HEK293T (cell line): ENCODE data around the gene CLCN3.
"Not testable (repeated sequence)": the region's sequence is repeated elsewhere in the genome, so short reads cannot be mapped to it uniquely, and the experiment has no call there.

Experiments
- CTCF ChIA-PET: fragments of 350-600 bp; formaldehyde crosslinking; extraction: SDS; loops from one replicate; lab custom pipeline; 2021; ENCODE audit warnings: antibody characterized with exemption, inconsistent platforms; lab: Yijun Ruan, JAX
- POLR2A ChIA-PET: fragments of 350-600 bp; formaldehyde crosslinking; extraction: SDS; loops from one replicate; lab custom pipeline; 2020; ENCODE audit warnings: antibody characterized with exemption, inconsistent platforms; lab: Yijun Ruan, JAX
- DNase-seq: peaks from one replicate; pipeline ENCODE4 v3.0.0; 2012; ENCODE audit warnings: mixed read lengths; ENCODE audit errors: extremely low spot score
- ARNT ChIP-seq: fragments of 450-650 bp; IDR thresholded peaks from 2 replicates; pipeline ENCODE4 v1.6.1; 2017; ENCODE audit warnings: mild to moderate bottlenecking
- BHLHE40 ChIP-seq: fragments of 450-650 bp; IDR thresholded peaks from 2 replicates; pipeline ENCODE4 v1.6.1; 2016; ENCODE audit warnings: mild to moderate bottlenecking, moderate library complexity, borderline replicate concordance
- CTBP1 ChIP-seq: fragments of 450-650 bp; IDR thresholded peaks from 2 replicates; pipeline ENCODE4 v1.6.1; 2016; ENCODE audit warnings: borderline replicate concordance
- ELF4 ChIP-seq: fragments of 450-650 bp; IDR thresholded peaks from 2 replicates; pipeline ENCODE4 v1.6.1; 2017; ENCODE audit warnings: antibody characterized with exemption
- FOXA1 ChIP-seq: fragments of 450-650 bp; IDR thresholded peaks from 2 replicates; pipeline ENCODE4 v1.6.1; 2016; ENCODE audit warnings: mild to moderate bottlenecking
- FOXK2 ChIP-seq: fragments of 450-650 bp; IDR thresholded peaks from 2 replicates; pipeline ENCODE4 v1.6.1; 2016; ENCODE audit warnings: mild to moderate bottlenecking
- FOXM1 ChIP-seq: fragments of 450-650 bp; IDR thresholded peaks from 2 replicates; pipeline ENCODE4 v1.6.1; 2017; ENCODE audit warnings: mild to moderate bottlenecking, borderline replicate concordance
- HDGF ChIP-seq: fragments of 450-650 bp; IDR thresholded peaks from 2 replicates; pipeline ENCODE4 v1.6.1; 2017; ENCODE audit warnings: antibody characterized with exemption, borderline replicate concordance
- L3MBTL2 ChIP-seq: fragments of 450-650 bp; conservative IDR thresholded peaks from 2 replicates; pipeline ENCODE4 v1.6.1; 2016; ENCODE audit warnings: mild to moderate bottlenecking
- LEF1 ChIP-seq: fragments of 450-650 bp; IDR thresholded peaks from 2 replicates; pipeline ENCODE4 v1.6.1; 2017; ENCODE audit warnings: mild to moderate bottlenecking, borderline replicate concordance
- NFRKB ChIP-seq: fragments of 450-650 bp; IDR thresholded peaks from 2 replicates; pipeline ENCODE4 v1.6.1; 2016; ENCODE audit warnings: mild to moderate bottlenecking, moderate library complexity
- PKNOX1 ChIP-seq: fragments of 450-650 bp; IDR thresholded peaks from 2 replicates; pipeline ENCODE4 v1.6.1; 2016
- SP1 ChIP-seq: fragments of 450-650 bp; IDR thresholded peaks from 2 replicates; pipeline ENCODE4 v1.6.1; 2017
- SUZ12 ChIP-seq: fragments of 450-650 bp; IDR thresholded peaks from 2 replicates; pipeline ENCODE4 v1.6.1; 2016; ENCODE audit warnings: mild to moderate bottlenecking
- TARDBP ChIP-seq: fragments of 450-650 bp; IDR thresholded peaks from 2 replicates; pipeline ENCODE4 v1.6.1; 2016
- ZNF384 ChIP-seq: fragments of 450-650 bp; IDR thresholded peaks from 2 replicates; pipeline ENCODE4 v1.6.1; 2016

Gene CLCN3

GRCh38 chr4:169621731-169622492 lies 1.5 kb downstream of the CLCN3 start:
- DNase-seq = no peak
- CTCF ChIA-PET = interaction anchor here (0.7 to 0.8 kb wide), 2 partner anchors 9 to 566 kb away, joined by 3 to 4 read pairs; no protein-coding TSS in a partner anchor
- POLR2A ChIA-PET = interaction anchor here (2.2 to 4.5 kb wide), 3 partner anchors 10 to 37 kb away, joined by 13 to 41 read pairs (median 24); partner anchors contain the start of gene NEK1
- TF ChIP-seq BHLHE40 = no peak
- TF ChIP-seq HDGF = no peak
- no peak for TF ChIP-seq ZNF384
- no peak for TF ChIP-seq TARDBP
- no peak for TF ChIP-seq SUZ12
- no peak for TF ChIP-seq CTBP1
- no peak for TF ChIP-seq ELF4
- no peak for TF ChIP-seq ARNT
- TF ChIP-seq LEF1 = no peak
- no peak for TF ChIP-seq FOXK2
- no peak for TF ChIP-seq PKNOX1
- TF ChIP-seq SP1 = no peak
- no peak for TF ChIP-seq FOXM1
- TF ChIP-seq L3MBTL2 = no peak
- TF ChIP-seq FOXA1 = no peak
- no peak for TF ChIP-seq NFRKB

DNA sequence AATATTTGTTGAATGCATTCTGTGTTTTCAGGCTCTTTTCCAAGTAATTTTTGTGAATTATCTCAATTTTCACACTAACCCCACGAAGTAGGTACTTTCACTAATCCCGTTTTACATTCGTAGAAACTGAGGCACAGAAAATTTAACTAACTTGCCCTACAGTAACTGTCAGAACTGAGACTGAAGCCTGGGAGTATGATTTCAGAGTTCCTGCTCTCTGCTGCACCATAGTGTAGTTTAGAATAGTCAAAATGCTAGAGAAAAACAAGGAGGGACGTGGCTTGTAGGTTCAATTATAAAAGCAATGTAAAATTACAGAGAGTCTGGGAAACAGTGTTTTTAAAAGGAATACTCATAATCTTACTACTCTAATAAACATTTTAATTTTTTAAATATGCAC lies 2.2 kb downstream of the CLCN3 start:
- DNase-seq = no peak
- no peak for TF ChIP-seq FOXK2
- TF ChIP-seq SUZ12 = no peak
- no peak for TF ChIP-seq NFRKB
- no peak for TF ChIP-seq LEF1
- no peak for TF ChIP-seq CTBP1
- TF ChIP-seq TARDBP = no peak
- TF ChIP-seq SP1 = no peak
- TF ChIP-seq FOXM1 = no peak
- no peak for TF ChIP-seq FOXA1
- no peak for TF ChIP-seq ARNT
- TF ChIP-seq L3MBTL2 = no peak
- POLR2A ChIA-PET = interaction anchor here (3.7 to 4.5 kb wide), 2 partner anchors 11 to 37 kb away, joined by 24 to 41 read pairs; partner anchors contain the start of gene NEK1
- CTCF ChIA-PET = no interaction called here

DNA sequence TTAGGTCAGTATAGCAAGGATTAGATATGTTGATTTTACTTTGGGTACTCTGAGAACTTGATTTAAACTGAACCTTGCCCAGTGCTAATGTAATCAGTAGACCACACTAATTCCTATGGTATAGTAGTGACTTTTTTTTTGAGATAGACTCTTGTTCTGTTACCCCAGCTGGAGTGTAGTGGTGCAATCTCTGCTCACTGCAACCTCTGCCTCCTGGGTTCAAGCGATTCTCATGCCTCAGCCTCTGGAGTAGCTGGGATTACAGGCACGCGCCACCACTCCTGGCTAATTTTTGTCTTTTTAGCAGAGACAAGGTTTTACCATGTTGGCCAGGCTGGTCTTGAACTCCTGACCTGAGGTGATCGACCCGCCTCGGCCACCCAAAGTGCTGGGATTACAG lies 3.6 kb downstream of the CLCN3 start:
- POLR2A ChIA-PET = interaction anchor here (0.7 to 1.4 kb wide), 3 partner anchors 12 to 36 kb away, joined by 3 to 4 read pairs (median 3); no protein-coding TSS in a partner anchor
- DNase-seq, CTCF ChIA-PET: not testable (repeated sequence)

GRCh38 chr4:169625886-169626285 lies 5.5 kb downstream of the CLCN3 start:
- TF ChIP-seq SP1 (no peak), FOXA1 (no peak), HDGF (no peak)
- ChIA-PET CTCF (interaction anchor here (0.9 kb wide), 1 partner anchor 13 kb away, joined by 3 read pairs; no protein-coding TSS in a partner anchor), POLR2A (no interaction called here)
- DNase-seq = no peak

DNA sequence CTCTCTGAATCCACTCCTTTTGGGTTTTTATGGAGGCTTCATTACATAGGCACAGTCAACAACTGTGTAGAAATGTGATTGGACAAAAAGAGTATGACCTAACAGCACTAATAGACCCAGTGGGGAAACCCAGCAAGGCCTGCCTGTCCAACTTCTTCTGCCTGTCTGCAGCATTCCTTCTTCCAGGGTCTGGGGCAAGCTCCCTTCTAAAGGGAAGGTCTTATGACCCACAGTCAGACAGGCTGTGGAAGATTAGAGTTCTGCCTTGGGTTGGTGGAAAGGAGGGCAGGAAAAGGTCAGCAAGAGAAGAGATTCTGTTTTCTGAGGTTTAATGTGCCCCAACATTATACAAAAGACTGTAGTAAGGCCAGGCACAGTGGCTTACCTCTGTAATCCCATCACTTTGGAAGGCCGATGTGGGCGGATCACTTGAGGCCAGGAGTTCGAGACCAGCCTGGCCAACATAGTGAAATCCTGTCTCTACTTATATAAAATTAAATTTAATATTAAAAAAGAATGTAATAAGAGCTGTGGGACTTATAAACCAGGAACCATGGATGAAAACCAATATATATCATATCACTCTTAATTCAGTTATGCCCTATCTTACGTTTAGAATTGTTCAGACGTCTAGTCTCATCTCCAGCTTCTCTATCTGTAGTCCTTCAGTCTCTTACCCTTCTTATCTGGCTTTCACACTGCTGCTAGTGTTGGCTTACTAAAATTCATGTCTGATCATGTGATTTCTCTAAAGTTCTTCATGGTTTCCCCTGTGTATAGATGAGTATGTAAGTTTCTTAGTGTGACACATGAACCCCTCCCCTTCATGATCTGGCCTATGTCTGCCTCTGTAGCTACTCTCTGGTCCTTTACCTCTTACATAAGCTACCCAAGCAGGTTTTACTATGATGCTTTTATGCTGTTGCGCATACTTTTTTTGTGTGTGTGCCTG lies 6.2 kb downstream of the CLCN3 start:
- CTCF ChIA-PET = interaction anchor here (0.6 to 0.9 kb wide), 2 partner anchors 14 to 617 kb away, joined by 3 read pairs; no protein-coding TSS in a partner anchor

DNA sequence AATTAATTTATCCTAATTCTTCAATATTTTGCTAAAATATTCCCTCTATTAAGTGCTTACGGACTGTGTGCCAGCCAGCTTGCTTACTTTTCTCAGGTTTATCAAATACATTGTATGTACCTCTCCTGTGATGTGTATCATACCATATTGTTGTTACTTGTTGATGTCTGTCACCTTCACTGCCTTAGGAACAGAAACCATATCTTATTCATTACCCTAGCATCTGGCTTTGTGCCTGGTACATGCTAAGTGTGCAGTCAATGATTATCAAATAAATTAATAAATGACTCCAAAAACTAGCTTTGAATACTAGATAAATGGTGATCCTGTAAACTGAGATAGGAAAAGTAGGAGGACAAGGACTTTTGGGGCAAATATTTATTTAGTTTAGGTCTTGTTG lies 6.9 kb downstream of the CLCN3 start:
- POLR2A ChIA-PET = no interaction called here
- CTCF ChIA-PET = interaction anchor here (0.6 kb wide), 1 partner anchor 618 kb away, joined by 3 read pairs; no protein-coding TSS in a partner anchor
- DNase-seq = no peak
- no peak for TF ChIP-seq FOXK2

More for the DNA sequence above, 6.2 kb downstream of the CLCN3 start:
- TF ChIP-seq BHLHE40 (no peak), L3MBTL2 (no peak), LEF1 (no peak), CTBP1 (no peak), TARDBP (no peak), ARNT (no peak), SUZ12 (no peak), ELF4 (no peak), FOXK2 (no peak), FOXA1 (no peak)
- POLR2A ChIA-PET = no interaction called here
- no peak for DNase-seq

- ChIA-PET CTCF (no interaction called here), POLR2A (no interaction called here)
- DNase-seq = no peak
- TF ChIP-seq FOXA1 (no peak), SUZ12 (no peak), ELF4 (no peak), ZNF384 (no peak), LEF1 (no peak), FOXM1 (no peak), NFRKB (no peak), HDGF (no peak), PKNOX1 (no peak), ARNT (no peak), TARDBP (no peak), L3MBTL2 (no peak)
Observed at GRCh38 chr4:169628579-169628978, 8.2 kb downstream of the CLCN3 start.
